Vagina (tissue), 2 donors: ENCODE results near the gene RBBP5.

Source experiments
- CTCF ChIP-seq, 3 experiments: fragments of 450-650 bp in 2 of 3; fragments of 200-600 bp in 1 of 3; sonication (generic) in 1 of 3; IDR thresholded peaks; one replicate each; pipeline ENCODE4 v1.5.1; 2017 to 2019; ENCODE audit warnings: antibody characterized with exemption in 3 of 3, mild to moderate bottlenecking in 2 of 3, moderate library complexity in 2 of 3
- POLR2A ChIP-seq, 2 donors: fragments of 450-650 bp; IDR thresholded peaks; one replicate each; pipeline ENCODE4 v1.6.1; 2017; ENCODE audit warnings: antibody characterized with exemption in 2 of 2, mild to moderate bottlenecking in 2 of 2, moderate library complexity in 2 of 2
- POLR2AphosphoS5 ChIP-seq, 2 donors: sonication (generic); formaldehyde crosslinking; IDR thresholded peaks; one replicate each; pipeline ENCODE4 v1.9.0; 2017; ENCODE audit warnings: antibody characterized with exemption in 2 of 2, mild to moderate bottlenecking in 2 of 2, low read depth in 1 of 2; ENCODE audit not compliant: insufficient read depth in 1 of 2

GRCh38 chr1:205137901-205138300 lies 16.1 kb upstream of the RBBP5 start:
- TF ChIP-seq CTCF (IDR thresholded peaks at IDR 0.05) (no peak), POLR2A (IDR thresholded peaks at IDR 0.05) (no peak), POLR2AphosphoS5 (IDR thresholded peaks at IDR 0.05; ENCODE audit: insufficient read depth in 1 of 2, low read depth in 1 of 2) (no peak)
